ENCODE measurements around the gene TMPRSS13. TPM values are rescaled to one million over a fixed set of nuclear protein-coding genes. Genes with fewer than 3 reads are reported as not detected.

The TMPRSS13 gene
- total and polyA plus RNA-seq, 10 donors = 0.95 to 2.2 (median 1.6) TPM

DNA sequence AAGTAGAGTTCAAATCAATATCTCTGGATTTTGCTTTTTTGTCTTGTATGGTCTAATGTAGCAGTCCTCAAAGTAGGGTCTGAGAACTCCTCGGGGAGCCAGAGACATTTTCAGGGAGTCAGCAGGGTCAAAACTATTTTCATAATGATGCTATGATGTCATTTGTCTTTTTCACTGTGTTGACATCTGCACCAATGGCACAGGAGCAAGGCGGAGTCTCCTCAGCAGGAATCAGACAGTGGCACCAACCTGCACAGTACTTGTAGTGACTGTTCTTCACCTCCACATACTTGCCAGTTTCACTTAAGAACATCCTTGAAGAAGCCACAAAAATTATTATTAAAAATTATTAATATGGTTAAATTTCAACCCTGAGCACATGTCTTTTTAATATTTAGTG is 37.8 kb downstream of the TMPRSS13 start:
- H3K36me3 ChIP-seq = no peaks in the 10 kb centered on the region
- intact Hi-C loops (cut with DNase I; ENCODE audit: low total_unique reads) = no loop called here
- TF ChIP-seq POLR2A (IDR thresholded peaks at IDR 0.05) (no peak), POLR2AphosphoS5 (IDR thresholded peaks at IDR 0.05) (no peak)
- TF ChIP-seq, protein P1, sequence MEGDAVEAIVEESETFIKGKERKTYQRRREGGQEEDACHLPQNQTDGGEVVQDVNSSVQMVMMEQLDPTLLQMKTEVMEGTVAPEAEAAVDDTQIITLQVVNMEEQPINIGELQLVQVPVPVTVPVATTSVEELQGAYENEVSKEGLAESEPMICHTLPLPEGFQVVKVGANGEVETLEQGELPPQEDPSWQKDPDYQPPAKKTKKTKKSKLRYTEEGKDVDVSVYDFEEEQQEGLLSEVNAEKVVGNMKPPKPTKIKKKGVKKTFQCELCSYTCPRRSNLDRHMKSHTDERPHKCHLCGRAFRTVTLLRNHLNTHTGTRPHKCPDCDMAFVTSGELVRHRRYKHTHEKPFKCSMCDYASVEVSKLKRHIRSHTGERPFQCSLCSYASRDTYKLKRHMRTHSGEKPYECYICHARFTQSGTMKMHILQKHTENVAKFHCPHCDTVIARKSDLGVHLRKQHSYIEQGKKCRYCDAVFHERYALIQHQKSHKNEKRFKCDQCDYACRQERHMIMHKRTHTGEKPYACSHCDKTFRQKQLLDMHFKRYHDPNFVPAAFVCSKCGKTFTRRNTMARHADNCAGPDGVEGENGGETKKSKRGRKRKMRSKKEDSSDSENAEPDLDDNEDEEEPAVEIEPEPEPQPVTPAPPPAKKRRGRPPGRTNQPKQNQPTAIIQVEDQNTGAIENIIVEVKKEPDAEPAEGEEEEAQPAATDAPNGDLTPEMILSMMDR (IDR thresholded peaks at IDR 0.05 in 8 of 11, conservative IDR thresholded peaks at IDR 0.05 in 3 of 11) = no peak

DNA sequence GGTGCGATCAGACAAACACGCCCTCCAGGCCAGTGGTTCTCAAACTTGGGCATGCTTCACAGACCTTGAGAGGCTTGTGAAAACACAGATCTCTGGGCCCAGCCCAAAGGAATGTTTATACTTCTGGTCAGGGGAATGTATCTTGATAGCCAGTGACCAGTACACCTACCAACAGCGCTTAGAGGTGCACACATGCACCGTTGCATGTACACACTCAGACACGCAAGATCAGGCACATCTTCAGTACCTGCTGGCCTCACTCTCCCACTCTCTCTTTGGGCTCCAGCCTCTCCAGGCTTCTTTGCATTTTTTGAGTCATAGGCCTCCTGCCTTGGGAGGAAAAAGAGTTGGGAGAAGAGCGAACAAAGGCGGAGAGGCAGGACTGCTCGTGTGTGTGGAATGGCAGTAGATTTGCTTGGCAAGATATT is 41.0 kb downstream of the TMPRSS13 start:
- Histone ChIP-seq H3K4me1 (peaks cover 0 to 13% (median 3%) of the 10 kb centered on the region in 6 donors), H3K9me3 (peaks cover 0 to 12% (median 0%) of the 10 kb centered on the region in 8 donors), H3K36me3 (no peaks in the 10 kb centered on the region), H3K27me3 (replicated peaks in 1 of 7) (peaks cover 0 to 9% (median 0%) of the 10 kb centered on the region in 7 donors), H3K4me3 (no peak overlapping the region), H3K27ac (no peak overlapping the region)
- intact Hi-C loops (cut with DNase I; ENCODE audit: low total_unique reads) = no loop called here
- WGBS, 5 donors = 84 to 94% (median 92%) methylated on average over 7 to 8 of the region's 8 CpGs
- TF ChIP-seq, protein P1 (IDR thresholded peaks at IDR 0.05 in 8 of 11, conservative IDR thresholded peaks at IDR 0.05 in 3 of 11) = no peak
- TF ChIP-seq POLR2AphosphoS5 (IDR thresholded peaks at IDR 0.05) = no peak
- TF ChIP-seq POLR2A (IDR thresholded peaks at IDR 0.05) = no peak
- no peak for DNase-seq

More for the DNA sequence above, 37.8 kb downstream of the TMPRSS13 start:
- Histone ChIP-seq H3K27me3 (replicated peaks in 1 of 7) (peaks cover 0 to 9% (median 0%) of the 10 kb centered on the region in 7 donors), H3K4me1 (peaks cover 0 to 2% (median 0%) of the 10 kb centered on the region in 6 donors), H3K4me3 (no peak overlapping the region), H3K27ac (no peak overlapping the region), H3K9me3 (peaks cover 0 to 12% (median 0%) of the 10 kb centered on the region in 8 donors)
- 35 to 95% (median 83%) methylated on average over 2 of the region's 2 CpGs for WGBS, 5 donors
- DNase-seq = no peak

DNA sequence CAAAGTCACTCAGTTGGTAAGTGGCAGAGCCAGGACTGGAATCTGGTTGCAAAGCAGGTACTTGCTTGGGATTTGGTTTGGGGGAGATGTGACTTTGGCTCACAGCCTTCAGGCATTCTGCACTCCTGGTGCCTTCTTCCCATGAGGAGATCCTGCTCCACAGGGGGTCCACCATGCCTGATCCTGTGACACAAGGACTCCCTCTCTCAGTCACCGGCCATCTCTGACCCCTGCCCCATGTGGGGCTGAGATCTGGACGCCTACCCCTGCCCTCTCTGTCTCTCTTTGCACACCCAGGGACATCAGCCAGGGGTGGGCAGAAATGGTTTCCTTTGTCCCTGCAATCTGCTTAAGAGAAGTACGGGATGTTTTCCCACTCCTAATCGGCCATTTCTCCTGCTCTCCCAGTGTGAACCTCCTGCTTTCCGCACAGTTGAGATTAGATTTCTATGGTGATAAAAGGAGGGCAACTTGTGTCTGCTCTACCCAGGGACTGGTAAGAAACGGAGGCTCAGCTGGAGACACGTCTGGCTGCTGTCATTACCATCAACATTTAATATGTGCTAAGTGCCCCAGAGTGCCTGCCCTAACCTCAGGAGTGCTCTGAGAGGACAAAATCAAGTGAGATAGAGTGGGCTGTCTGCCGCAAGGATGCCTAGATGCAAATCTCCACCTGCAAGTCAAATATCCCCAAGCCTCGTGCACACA is 41.6 kb downstream of the TMPRSS13 start:
- Histone ChIP-seq H3K27me3 (replicated peaks in 1 of 7) (peaks cover 0 to 9% (median 0%) of the 10 kb centered on the region in 7 donors), H3K27ac (no peak overlapping the region), H3K9me3 (peaks cover 0 to 12% (median 0%) of the 10 kb centered on the region in 8 donors), H3K4me3 (no peak overlapping the region), H3K36me3 (no peaks in the 10 kb centered on the region), H3K4me1 (peaks cover 0 to 13% (median 3%) of the 10 kb centered on the region in 6 donors)
- intact Hi-C loops (cut with DNase I; ENCODE audit: low total_unique reads) = no loop called here
- 73 to 83% (median 82%) methylated on average over 8 to 9 of the region's 9 CpGs for WGBS, 5 donors
- no peak for DNase-seq
- TF ChIP-seq POLR2AphosphoS5 (IDR thresholded peaks at IDR 0.05) (no peak), POLR2A (IDR thresholded peaks at IDR 0.05) (no peak)
- TF ChIP-seq, protein P1 (IDR thresholded peaks at IDR 0.05 in 8 of 11, conservative IDR thresholded peaks at IDR 0.05 in 3 of 11) = no peak

DNA sequence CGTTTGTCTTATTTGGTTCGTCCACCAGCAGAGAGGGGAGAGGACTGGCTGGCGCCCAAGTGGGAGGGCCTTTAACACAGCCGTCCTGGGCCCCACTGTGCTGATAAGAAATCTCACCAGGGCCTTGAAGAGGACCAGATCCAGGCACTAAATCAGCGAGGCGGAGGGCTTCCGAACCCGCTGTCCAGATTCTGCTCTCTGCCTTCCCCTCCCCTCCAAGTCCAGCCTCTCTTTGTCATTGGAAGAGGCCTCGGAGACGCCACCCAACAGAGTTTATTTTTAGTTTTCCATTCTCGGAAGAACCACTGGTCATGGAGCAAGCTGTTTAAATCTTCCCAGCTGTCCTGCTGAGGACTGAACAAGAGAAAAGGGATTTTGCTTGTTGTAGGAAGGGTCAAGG is 43.4 kb downstream of the TMPRSS13 start:
- Histone ChIP-seq H3K36me3 (no peaks in the 10 kb centered on the region), H3K9me3 (peaks cover 0 to 9% (median 0%) of the 10 kb centered on the region in 8 donors), H3K4me3 (peak overlapping the region in 1 of 8 donors; percentile 8), H3K4me1 (peaks cover 0 to 13% (median 3%) of the 10 kb centered on the region in 6 donors), H3K27me3 (replicated peaks in 1 of 7) (peaks cover 0 to 16% (median 0%) of the 10 kb centered on the region in 7 donors), H3K27ac (peak overlapping the region; percentile 48 to 80 (median 70))
- TF ChIP-seq POLR2AphosphoS5 (IDR thresholded peaks at IDR 0.05) (peak in 2 of 3 donors; percentile 59 to 71), POLR2A (IDR thresholded peaks at IDR 0.05) (peak in 1 of 3 donors; percentile 39)
- TF ChIP-seq, protein P1 (IDR thresholded peaks at IDR 0.05 in 8 of 11, conservative IDR thresholded peaks at IDR 0.05 in 3 of 11) = no peak
- DNase-seq = no peak
- 56 to 69% (median 66%) methylated on average over 11 of the region's 11 CpGs for WGBS, 5 donors
- intact Hi-C loops (cut with DNase I; ENCODE audit: low total_unique reads) = no loop called here

Data from spleen (tissue), 11 donors.